ENCODE data around the gene TENT5C. TPM values are rescaled to one million over a fixed set of nuclear protein-coding genes. Genes with fewer than 3 reads are reported as not detected.

The TENT5C gene
- polyA plus RNA-seq, 1 of the 3 experiments (the other 2 are of a cell fraction): 0.90 TPM

DNA sequence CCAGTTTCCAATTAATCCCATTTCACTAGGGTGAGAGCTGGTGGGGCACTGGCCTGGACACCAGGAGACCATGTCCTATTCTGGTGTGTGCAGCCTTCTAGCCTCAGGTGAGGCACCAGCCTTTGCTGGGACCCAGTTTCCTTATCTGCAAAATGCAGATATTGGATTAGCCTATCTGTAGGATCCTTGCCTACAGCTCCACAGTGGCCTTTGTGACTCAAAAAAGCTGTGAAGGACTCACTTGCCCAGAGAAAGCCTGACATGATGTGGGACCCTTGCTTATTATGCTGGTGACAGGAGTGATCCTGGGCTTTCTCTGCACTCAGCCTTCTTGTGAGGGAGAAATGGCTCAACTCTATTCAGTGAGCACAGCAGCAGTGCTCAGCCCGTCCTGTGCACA, 32.3 kb downstream of the TENT5C start:
- no peak overlapping the region for H3K4me3 ChIP-seq (ENCODE audit: low read depth in 2 of 2, low read length in 1 of 2)
- no peak overlapping the region for H2AFZ ChIP-seq (ENCODE audit: low read depth)
- no peak overlapping the region for H3K9ac ChIP-seq
- H3K9me3 ChIP-seq: no peaks in the 10 kb centered on the region
- no peak for TF ChIP-seq MEF2A (IDR thresholded peaks at IDR 0.05; ENCODE audit: borderline replicate concordance, low read depth)
- TF ChIP-seq YY1 (IDR thresholded peaks at IDR 0.05; ENCODE audit: low read depth): no peak
- TF ChIP-seq, protein P1, sequence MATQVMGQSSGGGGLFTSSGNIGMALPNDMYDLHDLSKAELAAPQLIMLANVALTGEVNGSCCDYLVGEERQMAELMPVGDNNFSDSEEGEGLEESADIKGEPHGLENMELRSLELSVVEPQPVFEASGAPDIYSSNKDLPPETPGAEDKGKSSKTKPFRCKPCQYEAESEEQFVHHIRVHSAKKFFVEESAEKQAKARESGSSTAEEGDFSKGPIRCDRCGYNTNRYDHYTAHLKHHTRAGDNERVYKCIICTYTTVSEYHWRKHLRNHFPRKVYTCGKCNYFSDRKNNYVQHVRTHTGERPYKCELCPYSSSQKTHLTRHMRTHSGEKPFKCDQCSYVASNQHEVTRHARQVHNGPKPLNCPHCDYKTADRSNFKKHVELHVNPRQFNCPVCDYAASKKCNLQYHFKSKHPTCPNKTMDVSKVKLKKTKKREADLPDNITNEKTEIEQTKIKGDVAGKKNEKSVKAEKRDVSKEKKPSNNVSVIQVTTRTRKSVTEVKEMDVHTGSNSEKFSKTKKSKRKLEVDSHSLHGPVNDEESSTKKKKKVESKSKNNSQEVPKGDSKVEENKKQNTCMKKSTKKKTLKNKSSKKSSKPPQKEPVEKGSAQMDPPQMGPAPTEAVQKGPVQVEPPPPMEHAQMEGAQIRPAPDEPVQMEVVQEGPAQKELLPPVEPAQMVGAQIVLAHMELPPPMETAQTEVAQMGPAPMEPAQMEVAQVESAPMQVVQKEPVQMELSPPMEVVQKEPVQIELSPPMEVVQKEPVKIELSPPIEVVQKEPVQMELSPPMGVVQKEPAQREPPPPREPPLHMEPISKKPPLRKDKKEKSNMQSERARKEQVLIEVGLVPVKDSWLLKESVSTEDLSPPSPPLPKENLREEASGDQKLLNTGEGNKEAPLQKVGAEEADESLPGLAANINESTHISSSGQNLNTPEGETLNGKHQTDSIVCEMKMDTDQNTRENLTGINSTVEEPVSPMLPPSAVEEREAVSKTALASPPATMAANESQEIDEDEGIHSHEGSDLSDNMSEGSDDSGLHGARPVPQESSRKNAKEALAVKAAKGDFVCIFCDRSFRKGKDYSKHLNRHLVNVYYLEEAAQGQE (IDR thresholded peaks at IDR 0.05; ENCODE audit: low read depth, low read length): no peak
- TF ChIP-seq GATA2 (CRISPR knock-in tag; IDR thresholded peaks at IDR 0.05): peak; percentile 40; the same call in 1 of the 2 replicates
- POLR2A ChIA-PET: no interaction called here
- no peaks in the 10 kb centered on the region for H4K20me1 ChIP-seq (ENCODE audit: insufficient read depth)
- H3F3A ChIP-seq (replicated peaks; ENCODE audit: insufficient read depth): no peaks in the 10 kb centered on the region
- no peak overlapping the region for H3K27ac ChIP-seq (ENCODE audit: low read depth in 2 of 2, low read length in 1 of 2)
- no peak overlapping the region for H3K4me2 ChIP-seq
- 0% methylated on average over 1 of the region's 1 CpG for WGBS (ENCODE audit: low lambda C conversion rate)
- no peaks in the 10 kb centered on the region for H3K79me2 ChIP-seq (ENCODE audit: insufficient read depth)
- H3K36me3 ChIP-seq (replicated peaks in 1 of 2; ENCODE audit: control insufficient read depth in 1 of 2, insufficient read depth in 2 of 2, low read length in 1 of 2): no peaks in the 10 kb centered on the region
- no peaks in the 10 kb centered on the region for H3K9me2 ChIP-seq
- no peaks in the 10 kb centered on the region; the same call in 1 of the 2 replicates for H3K27me3 ChIP-seq (ENCODE audit: insufficient read depth)
- CTCF ChIA-PET: interaction anchor here (0.9 kb wide), 1 partner anchor 10 kb away, joined by 3 read pairs; no protein-coding TSS in a partner anchor
- H3K4me1 ChIP-seq (ENCODE audit: control insufficient read depth in 1 of 2, insufficient read depth in 2 of 2, low read depth in 1 of 2, low read length in 1 of 2): peaks cover 0 to 6% of the 10 kb centered on the region in 2 experiments; a peak in 1 of 4 replicates
- DNase-seq: no peak

DNA sequence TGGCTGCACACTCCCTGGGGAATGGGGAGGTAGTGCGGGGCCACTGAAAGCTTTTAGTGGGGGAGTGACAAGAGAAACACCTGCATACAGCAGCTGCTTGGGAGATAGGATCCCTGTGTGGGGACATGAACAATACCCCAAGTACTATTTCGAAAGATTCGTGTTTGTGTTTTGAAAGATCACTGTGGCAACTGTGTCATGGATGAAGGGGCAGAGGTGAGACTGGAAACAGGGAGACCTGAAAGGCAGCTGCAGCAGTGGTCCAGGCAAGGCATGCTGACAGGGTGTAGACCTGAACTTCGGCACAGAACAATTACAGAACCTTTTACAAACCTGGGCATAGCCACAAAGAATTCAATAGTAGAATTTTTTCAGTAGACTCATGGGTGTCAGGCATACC, 32.9 kb downstream of the TENT5C start:
- Histone ChIP-seq H3K9me2 (no peaks in the 10 kb centered on the region), H3K36me3 (replicated peaks in 1 of 2; ENCODE audit: control insufficient read depth in 1 of 2, insufficient read depth in 2 of 2, low read length in 1 of 2) (no peaks in the 10 kb centered on the region), H3K4me2 (no peak overlapping the region), H3K9me3 (no peaks in the 10 kb centered on the region), H3F3A (replicated peaks; ENCODE audit: insufficient read depth) (no peaks in the 10 kb centered on the region), H4K20me1 (ENCODE audit: insufficient read depth) (no peaks in the 10 kb centered on the region), H2AFZ (ENCODE audit: low read depth) (no peak overlapping the region), H3K27ac (ENCODE audit: low read depth in 2 of 2, low read length in 1 of 2) (no peak overlapping the region), H3K4me3 (ENCODE audit: low read depth in 2 of 2, low read length in 1 of 2) (no peak overlapping the region), H3K4me1 (ENCODE audit: control insufficient read depth in 1 of 2, insufficient read depth in 2 of 2, low read depth in 1 of 2, low read length in 1 of 2) (peaks cover 0 to 6% of the 10 kb centered on the region in 2 experiments; a peak in 1 of 4 replicates), H3K27me3 (ENCODE audit: insufficient read depth) (no peaks in the 10 kb centered on the region; the same call in 1 of the 2 replicates), H3K79me2 (ENCODE audit: insufficient read depth) (no peaks in the 10 kb centered on the region), H3K9ac (no peak overlapping the region)
- no peak for DNase-seq
- POLR2A ChIA-PET: no interaction called here
- WGBS (ENCODE audit: low lambda C conversion rate): 66% methylated on average over 4 of the region's 4 CpGs
- CTCF ChIA-PET: interaction anchor here (0.9 kb wide), 1 partner anchor 11 kb away, joined by 3 read pairs; no protein-coding TSS in a partner anchor
- TF ChIP-seq TAF1 (IDR thresholded peaks at IDR 0.05; ENCODE audit: borderline replicate concordance, low read depth, low read length) (no peak), SIN3A (IDR thresholded peaks at IDR 0.05; ENCODE audit: borderline replicate concordance, low read depth, low read length) (no peak), FOXJ3 (CRISPR knock-in tag; IDR thresholded peaks at IDR 0.05) (no peak), GATA2 (CRISPR knock-in tag; IDR thresholded peaks at IDR 0.05) (no peak), JUND (IDR thresholded peaks at IDR 0.05) (no peak), EZH2phosphoT487 (IDR thresholded peaks at IDR 0.05; ENCODE audit: borderline replicate concordance, low read depth) (no peak), ELF1 (IDR thresholded peaks at IDR 0.05) (no peak), FOXM1 (IDR thresholded peaks at IDR 0.05; ENCODE audit: low read depth) (no peak), TCF12 (IDR thresholded peaks at IDR 0.05) (no peak), POLR2AphosphoS5 (IDR thresholded peaks at IDR 0.05; ENCODE audit: low read depth, low read length) (no peak), RXRA (IDR thresholded peaks at IDR 0.05; ENCODE audit: borderline replicate concordance, low read depth) (no peak), SMC3 (IDR thresholded peaks at IDR 0.05; ENCODE audit: low read depth, low read length) (no peak)
- TF ChIP-seq, protein P1 (IDR thresholded peaks at IDR 0.05; ENCODE audit: low read depth, low read length): no peak
- TF ChIP-seq, protein P2, sequence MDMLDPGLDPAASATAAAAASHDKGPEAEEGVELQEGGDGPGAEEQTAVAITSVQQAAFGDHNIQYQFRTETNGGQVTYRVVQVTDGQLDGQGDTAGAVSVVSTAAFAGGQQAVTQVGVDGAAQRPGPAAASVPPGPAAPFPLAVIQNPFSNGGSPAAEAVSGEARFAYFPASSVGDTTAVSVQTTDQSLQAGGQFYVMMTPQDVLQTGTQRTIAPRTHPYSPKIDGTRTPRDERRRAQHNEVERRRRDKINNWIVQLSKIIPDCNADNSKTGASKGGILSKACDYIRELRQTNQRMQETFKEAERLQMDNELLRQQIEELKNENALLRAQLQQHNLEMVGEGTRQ (IDR thresholded peaks at IDR 0.05; ENCODE audit: borderline replicate concordance, low read depth, low read length): no peak
- TF ChIP-seq, protein P3, sequence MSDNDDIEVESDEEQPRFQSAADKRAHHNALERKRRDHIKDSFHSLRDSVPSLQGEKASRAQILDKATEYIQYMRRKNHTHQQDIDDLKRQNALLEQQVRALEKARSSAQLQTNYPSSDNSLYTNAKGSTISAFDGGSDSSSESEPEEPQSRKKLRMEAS (IDR thresholded peaks at IDR 0.05; ENCODE audit: low read depth): no peak
- TF ChIP-seq, protein P4, sequence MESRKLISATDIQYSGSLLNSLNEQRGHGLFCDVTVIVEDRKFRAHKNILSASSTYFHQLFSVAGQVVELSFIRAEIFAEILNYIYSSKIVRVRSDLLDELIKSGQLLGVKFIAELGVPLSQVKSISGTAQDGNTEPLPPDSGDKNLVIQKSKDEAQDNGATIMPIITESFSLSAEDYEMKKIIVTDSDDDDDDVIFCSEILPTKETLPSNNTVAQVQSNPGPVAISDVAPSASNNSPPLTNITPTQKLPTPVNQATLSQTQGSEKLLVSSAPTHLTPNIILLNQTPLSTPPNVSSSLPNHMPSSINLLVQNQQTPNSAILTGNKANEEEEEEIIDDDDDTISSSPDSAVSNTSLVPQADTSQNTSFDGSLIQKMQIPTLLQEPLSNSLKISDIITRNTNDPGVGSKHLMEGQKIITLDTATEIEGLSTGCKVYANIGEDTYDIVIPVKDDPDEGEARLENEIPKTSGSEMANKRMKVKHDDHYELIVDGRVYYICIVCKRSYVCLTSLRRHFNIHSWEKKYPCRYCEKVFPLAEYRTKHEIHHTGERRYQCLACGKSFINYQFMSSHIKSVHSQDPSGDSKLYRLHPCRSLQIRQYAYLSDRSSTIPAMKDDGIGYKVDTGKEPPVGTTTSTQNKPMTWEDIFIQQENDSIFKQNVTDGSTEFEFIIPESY (IDR thresholded peaks at IDR 0.05; ENCODE audit: borderline replicate concordance, low read depth): no peak
